Keratinocyte (primary cell): ENCODE measurements around the gene KIF1C. TPM values are rescaled to one million over a fixed set of nuclear protein-coding genes. Genes with fewer than 3 reads are reported as not detected.

Source experiments
- DNase-seq: peaks from one replicate; pipeline ENCODE4 v3.0.0-alpha.2; 2011; ENCODE audit warnings: low read depth, missing footprints, low spot score
- FAIRE-seq: peaks from 2 replicates; lab custom pipeline; 2011; peaks lifted over from hg19 to GRCh38; lab: Jason Lieb, UNC
- H2AFZ ChIP-seq: 2 replicates; pipeline ENCODE4 v1.6.0; 2012; ENCODE audit warnings: low read length, control low read depth, inconsistent platforms; ENCODE audit not compliant: control insufficient read depth
- H3K27ac ChIP-seq: 2 replicates; pipeline ENCODE4 v1.5.1; 2011; ENCODE audit warnings: low read length; ENCODE audit not compliant: control insufficient read depth, insufficient read depth
- H3K27me3 ChIP-seq: 3 replicates; pipeline ENCODE4 v1.6.0; 2011; ENCODE audit warnings: low read length; ENCODE audit not compliant: control insufficient read depth, insufficient read depth; ENCODE audit errors: extremely low read depth
- H3K36me3 ChIP-seq, 2 experiments: 2 replicates in 1 of 2; 3 replicates in 1 of 2; pipeline ENCODE4 v1.5.1; 2011; ENCODE audit warnings: low read length in 2 of 2, mild to moderate bottlenecking in 1 of 2; ENCODE audit not compliant: control insufficient read depth in 2 of 2, insufficient read depth in 2 of 2; ENCODE audit errors: extremely low read depth in 1 of 2
- H3K4me1 ChIP-seq: 3 replicates; pipeline ENCODE4 v1.5.1; 2011; ENCODE audit warnings: low read length; ENCODE audit not compliant: control insufficient read depth, insufficient read depth; ENCODE audit errors: extremely low read depth
- H3K4me2 ChIP-seq: 3 replicates; pipeline ENCODE4 v1.6.0; 2011; ENCODE audit warnings: low read depth, low read length; ENCODE audit not compliant: control insufficient read depth, insufficient read depth; ENCODE audit errors: extremely low read depth
- H3K4me3 ChIP-seq, 3 experiments: fragments of 200-600 bp in 1 of 3; sonication (generic) in 1 of 3; 2 replicates in 2 of 3; 3 replicates in 1 of 3; pipeline ENCODE4 v1.5.1; 2011 to 2016; ENCODE audit warnings: low read length in 3 of 3, mild to moderate bottlenecking in 3 of 3, control low read depth in 2 of 3, inconsistent platforms in 1 of 3, low read depth in 1 of 3, mixed read lengths in 1 of 3, mixed run types in 1 of 3, moderate library complexity in 1 of 3; ENCODE audit not compliant: control insufficient read depth in 2 of 3, insufficient read depth in 2 of 3; ENCODE audit errors: extremely low read depth in 1 of 3
- H3K79me2 ChIP-seq: 2 replicates; pipeline ENCODE4 v1.6.0; 2012; ENCODE audit warnings: low read length; ENCODE audit not compliant: control insufficient read depth, insufficient read depth
- H3K9ac ChIP-seq: 3 replicates; pipeline ENCODE4 v1.6.0; 2011; ENCODE audit warnings: low read length; ENCODE audit not compliant: control insufficient read depth, insufficient read depth; ENCODE audit errors: extremely low read depth
- H3K9me1 ChIP-seq: 3 replicates; pipeline ENCODE4 v1.6.0; 2011; ENCODE audit warnings: low read length; ENCODE audit not compliant: control insufficient read depth, insufficient read depth; ENCODE audit errors: extremely low read depth
- H3K9me3 ChIP-seq: 2 replicates; pipeline ENCODE4 v1.5.1; 2012; ENCODE audit warnings: low read depth, low read length; ENCODE audit not compliant: control insufficient read depth
- H4K20me1 ChIP-seq: 3 replicates; pipeline ENCODE4 v1.6.0; 2011; ENCODE audit warnings: low read length; ENCODE audit not compliant: control insufficient read depth, insufficient read depth; ENCODE audit errors: extremely low read depth
- CTCF ChIP-seq, 3 experiments: IDR thresholded peaks in 1 of 3; conservative IDR thresholded peaks in 1 of 3; optimal IDR thresholded peaks in 1 of 3; 2 replicates in 2 of 3; 3 replicates in 1 of 3; pipeline versions ENCODE3 to v1.5.1; 2011; ENCODE audit warnings: low read length in 3 of 3, mild to moderate bottlenecking in 3 of 3, moderate library complexity in 2 of 3, control low read depth in 1 of 3, inconsistent platforms in 1 of 3; ENCODE audit not compliant: insufficient read depth in 2 of 3; ENCODE audit errors: extremely low read depth in 1 of 3
- EZH2 ChIP-seq: IDR thresholded peaks from one replicate; pipeline ENCODE4 v1.6.1; 2012; ENCODE audit warnings: inconsistent platforms, mild to moderate bottlenecking, low read length, moderate library complexity
- dilution Hi-C: fragments of 300-500 bp; cut with MboI; formaldehyde crosslinking; loops from one replicate; pipeline ENCODE4 v1.7.0; 2020; ENCODE audit warnings: low sequenced_read_pairs; ENCODE audit not compliant: extremely low pct_ligation_motif_present
- polyA plus RNA-seq, 5 experiments: library from polyadenylated mRNA; depleted of rRNA in 3 of 5; stranded (reverse) in 3 of 5; stranded (forward) in 1 of 5; unstranded in 1 of 5; fragments of >200 nt; gene quantifications; 1 replicate in 1 of 5; 2 replicates in 3 of 5; 3 replicates in 1 of 5; pipeline versions ENCODE4 v1.2.1 to v1.2.3, GENCODE V29; 2011 to 2012; ENCODE audit warnings: missing spikeins in 2 of 5, low read depth in 1 of 5, low replicate concordance in 1 of 5

The KIF1C gene
- polyA plus RNA-seq, 1 donor (not counting 4 experiments of a cell fraction or from before 2014, with no cell fraction given): 93.7 TPM

GRCh38 chr17:4950075-4950745, 47.5 kb upstream of the KIF1C start:
- peak overlapping the region; percentile 63 for H2AFZ ChIP-seq
- peak overlapping the region; percentile 73 for H3K9ac ChIP-seq
- no peaks in the 10 kb centered on the region for H3K9me3 ChIP-seq
- no peaks in the 10 kb centered on the region for H3K27me3 ChIP-seq
- H3K4me3 ChIP-seq: peak overlapping the region; percentile 21 to 62 (median 38)
- H3K36me3 ChIP-seq: peaks cover 12 to 18% of the 10 kb centered on the region in 2 experiments
- H3K4me1 ChIP-seq: peaks cover 27% of the 10 kb centered on the region
- peaks cover 29% of the 10 kb centered on the region for H3K79me2 ChIP-seq
- peaks cover 11% of the 10 kb centered on the region for H4K20me1 ChIP-seq
- DNase-seq (no peak), FAIRE-seq (no peak)
- dilution Hi-C loops: no loop called here
- H3K27ac ChIP-seq: peak overlapping the region; percentile 74
- peaks cover 2% of the 10 kb centered on the region for H3K9me1 ChIP-seq
- H3K4me2 ChIP-seq: peak overlapping the region; percentile 74
- no peak for TF ChIP-seq EZH2
- no peak for TF ChIP-seq CTCF (optimal IDR thresholded peaks at IDR 0.05 in 1 of 3, IDR thresholded peaks at IDR 0.05 in 1 of 3, conservative IDR thresholded peaks at IDR 0.05 in 1 of 3; ENCODE audit: extremely low read depth in 1 of 3, insufficient read depth in 2 of 3, low read length in 3 of 3)

- Histone ChIP-seq H3K36me3 (peaks cover 8 to 16% of the 10 kb centered on the region in 2 experiments), H4K20me1 (peaks cover 11% of the 10 kb centered on the region), H3K79me2 (peaks cover 23% of the 10 kb centered on the region), H3K27ac (peak within 1 kb of the TSS; percentile 74), H3K9ac (peak within 1 kb of the TSS; percentile 73), H3K27me3 (no peaks in the 10 kb centered on the region), H2AFZ (peak within 1 kb of the TSS; percentile 63), H3K4me2 (peak within 1 kb of the TSS; percentile 74), H3K4me3 (peak within 1 kb of the TSS; percentile 21 to 62 (median 38)), H3K9me3 (no peaks in the 10 kb centered on the region), H3K9me1 (peaks cover 2% of the 10 kb centered on the region), H3K4me1 (peaks cover 21% of the 10 kb centered on the region)
- DNase-seq (no peak), FAIRE-seq (no peak)
- TF ChIP-seq EZH2: no peak
- no peak for TF ChIP-seq CTCF (optimal IDR thresholded peaks at IDR 0.05 in 1 of 3, IDR thresholded peaks at IDR 0.05 in 1 of 3, conservative IDR thresholded peaks at IDR 0.05 in 1 of 3; ENCODE audit: extremely low read depth in 1 of 3, insufficient read depth in 2 of 3, low read length in 3 of 3)
- dilution Hi-C loops: no loop called here
These were observed 47.0 kb upstream of the KIF1C start, which contains the start of gene ENO3 for GRCh38 chr17:4950746-4951204. Gene ENO3, plus strand, starts transcription at chr17:4951119. Its CDS starts 711 bp downstream, at chr17:4951830.
